Neural cell (in vitro differentiated cells): Measurements from ENCODE around the gene TSKS.

Experiments used
- CTCF ChIP-seq: fragments of 450-650 bp; IDR thresholded peaks from 2 replicates; pipeline ENCODE4 v1.5.1; 2014; ENCODE audit warnings: antibody characterized with exemption, mild to moderate bottlenecking, moderate library complexity; ENCODE audit not compliant: poor library complexity, severe bottlenecking
- EP300 ChIP-seq: fragments of 450-650 bp; conservative IDR thresholded peaks from 2 replicates; pipeline ENCODE4 v1.6.1; 2014; ENCODE audit warnings: antibody characterized with exemption, mild to moderate bottlenecking, moderate library complexity; ENCODE audit not compliant: poor library complexity, severe bottlenecking
- EZH2 ChIP-seq: fragments of 200-600, 300-800 bp; shearing (Covaris generic), sonication (generic); IDR thresholded peaks from 2 replicates; pipeline ENCODE4 v1.6.1; 2014; ENCODE audit warnings: antibody characterized with exemption, low read length, borderline replicate concordance, mild to moderate bottlenecking; ENCODE audit not compliant: insufficient read depth, poor library complexity, severe bottlenecking
- MXI1 ChIP-seq: fragments of 450-650 bp; conservative IDR thresholded peaks from 2 replicates; pipeline ENCODE4 v1.6.1; 2014; ENCODE audit warnings: antibody characterized with exemption, mild to moderate bottlenecking; ENCODE audit not compliant: poor library complexity, severe bottlenecking
- POLR2AphosphoS5 ChIP-seq: IDR thresholded peaks from 2 replicates; pipeline ENCODE4 v1.6.1; 2012
- RAD21 ChIP-seq: fragments of 450-650 bp; conservative IDR thresholded peaks from 2 replicates; pipeline ENCODE4 v1.6.1; 2014; ENCODE audit warnings: antibody characterized with exemption, mild to moderate bottlenecking, moderate library complexity
- REST ChIP-seq: IDR thresholded peaks from 2 replicates; pipeline ENCODE4 v1.6.1; 2012; ENCODE audit warnings: borderline replicate concordance
- TAF1 ChIP-seq: IDR thresholded peaks from 2 replicates; pipeline ENCODE4 v1.6.1; 2012; ENCODE audit warnings: low read depth

- no peak for TF ChIP-seq CTCF
- no peak for TF ChIP-seq EZH2
- TF ChIP-seq TAF1 = no peak
- TF ChIP-seq MXI1 = no peak
- TF ChIP-seq EP300 = no peak
- TF ChIP-seq RAD21 = no peak
- no peak for TF ChIP-seq POLR2AphosphoS5
- TF ChIP-seq REST = no peak
Measured at GRCh38 chr19:49772850-49773432, 9.8 kb upstream of the TSKS start.
